ENCODE data around the gene IGSF3.
"Not testable (repeated sequence)": the region's sequence is repeated elsewhere in the genome, so short reads cannot be mapped to it uniquely, and the experiment has no call there.

- TF ChIP-seq CTCF, POLR2A, EP300, POLR2AphosphoS5 (IDR thresholded peaks at IDR 0.05): not testable (repeated sequence)
These were observed 16.8 kb downstream of the IGSF3 start for GRCh38 chr1:116650781-116651180.
